Cortex of kidney (tissue), 1 donor: ENCODE data around the gene ACTMAP.

ENCODE experiments used
- DNase-seq: peaks from one replicate; lab custom pipeline; 2025; lab: John Stamatoyannopoulos, UW

The ACTMAP gene

GRCh38 chr19:40718774-40719391 lies 31.4 kb downstream of the ACTMAP start:
- no peak for DNase-seq

- DNase-seq: no peak
These were observed 32.1 kb downstream of the ACTMAP start for GRCh38 chr19:40717880-40718773.

GRCh38 chr19:40717325-40717879 lies 32.9 kb downstream of the ACTMAP start:
- DNase-seq: no peak

- peak; percentile 82 for DNase-seq
These were observed 33.6 kb downstream of the ACTMAP start, which contains the start of the genes COQ8B and ITPKC for GRCh38 chr19:40716482-40717324. Gene COQ8B (minus strand): TSS chr19:40716886. CDS start chr19:40714632, 2,254 bp downstream. Gene ITPKC (plus strand): TSS chr19:40717112. CDS start chr19:40717136, 24 bp downstream.

GRCh38 chr19:40716031-40716481 lies 34.2 kb downstream of the ACTMAP start:
- DNase-seq: no peak

- DNase-seq: no peak
These were observed 35.6 kb downstream of the ACTMAP start for GRCh38 chr19:40714441-40715299.

GRCh38 chr19:40713939-40714338 lies 36.3 kb downstream of the ACTMAP start:
- no peak for DNase-seq

GRCh38 chr19:40709817-40710216 lies 40.5 kb downstream of the ACTMAP start:
- DNase-seq: no peak

- DNase-seq: no peak
These were observed 42.7 kb downstream of the ACTMAP start for GRCh38 chr19:40707615-40708014.

GRCh38 chr19:40705950-40706619 lies 44.2 kb downstream of the ACTMAP start:
- DNase-seq: no peak

- DNase-seq: no peak
These were observed 45.0 kb downstream of the ACTMAP start for GRCh38 chr19:40705362-40705651.

- DNase-seq: no peak
These were observed 45.6 kb downstream of the ACTMAP start for GRCh38 chr19:40704491-40705361.

- DNase-seq: no peak
These were observed 47.1 kb downstream of the ACTMAP start for GRCh38 chr19:40703029-40703755.

- DNase-seq: no peak
These were observed 47.8 kb downstream of the ACTMAP start for GRCh38 chr19:40702337-40703012.

- DNase-seq: no peak
These were observed 48.5 kb downstream of the ACTMAP start for GRCh38 chr19:40701758-40702157.

GRCh38 chr19:40700083-40700482 lies 50.2 kb downstream of the ACTMAP start:
- DNase-seq: no peak

GRCh38 chr19:40697007-40697406 lies 53.3 kb downstream of the ACTMAP start:
- no peak for DNase-seq

GRCh38 chr19:40695881-40696280 lies 54.4 kb downstream of the ACTMAP start:
- DNase-seq: no peak
